ENCODE data around the gene CBL. TPM values are rescaled to one million over a fixed set of nuclear protein-coding genes. Genes with fewer than 3 reads are reported as not detected.

CBL gene
- total RNA-seq, 1 experiment from 2014 or later = 45.6 TPM

DNA sequence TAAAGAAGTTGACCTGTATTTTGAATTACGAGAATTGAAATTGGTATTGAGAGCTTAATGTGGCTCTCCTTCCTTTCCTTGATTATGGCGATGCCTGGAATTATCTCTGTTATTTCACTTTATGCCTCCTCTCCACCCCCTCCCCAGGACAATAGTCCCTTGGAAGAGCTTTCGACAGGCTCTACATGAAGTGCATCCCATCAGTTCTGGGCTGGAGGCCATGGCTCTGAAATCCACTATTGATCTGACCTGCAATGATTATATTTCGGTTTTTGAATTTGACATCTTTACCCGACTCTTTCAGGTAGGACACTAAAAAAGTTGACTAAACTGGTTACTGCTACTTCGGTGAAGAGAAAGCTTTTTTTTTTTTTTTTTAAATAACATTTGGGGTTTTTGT is 67.6 kb downstream of the CBL start (continued):
- TF ChIP-seq, protein P1, sequence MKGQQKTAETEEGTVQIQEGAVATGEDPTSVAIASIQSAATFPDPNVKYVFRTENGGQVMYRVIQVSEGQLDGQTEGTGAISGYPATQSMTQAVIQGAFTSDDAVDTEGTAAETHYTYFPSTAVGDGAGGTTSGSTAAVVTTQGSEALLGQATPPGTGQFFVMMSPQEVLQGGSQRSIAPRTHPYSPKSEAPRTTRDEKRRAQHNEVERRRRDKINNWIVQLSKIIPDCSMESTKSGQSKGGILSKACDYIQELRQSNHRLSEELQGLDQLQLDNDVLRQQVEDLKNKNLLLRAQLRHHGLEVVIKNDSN (CRISPR knock-in tag; IDR thresholded peaks at IDR 0.05) = no peak
- TF ChIP-seq, protein P2, sequence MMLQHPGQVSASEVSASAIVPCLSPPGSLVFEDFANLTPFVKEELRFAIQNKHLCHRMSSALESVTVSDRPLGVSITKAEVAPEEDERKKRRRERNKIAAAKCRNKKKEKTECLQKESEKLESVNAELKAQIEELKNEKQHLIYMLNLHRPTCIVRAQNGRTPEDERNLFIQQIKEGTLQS (CRISPR knock-in tag; conservative IDR thresholded peaks at IDR 0.05) = no peak
- TF ChIP-seq ZNF416 (CRISPR knock-in tag; IDR thresholded peaks at IDR 0.05) = no peak
- TF ChIP-seq GABPB1 (CRISPR knock-in tag; IDR thresholded peaks at IDR 0.05) = no peak
- TF ChIP-seq ZNF121 (CRISPR knock-in tag; IDR thresholded peaks at IDR 0.05) = no peak
- no peak for TF ChIP-seq ZNF396 (CRISPR knock-in tag; IDR thresholded peaks at IDR 0.05; ENCODE audit: borderline replicate concordance)
- TF ChIP-seq, protein P3, sequence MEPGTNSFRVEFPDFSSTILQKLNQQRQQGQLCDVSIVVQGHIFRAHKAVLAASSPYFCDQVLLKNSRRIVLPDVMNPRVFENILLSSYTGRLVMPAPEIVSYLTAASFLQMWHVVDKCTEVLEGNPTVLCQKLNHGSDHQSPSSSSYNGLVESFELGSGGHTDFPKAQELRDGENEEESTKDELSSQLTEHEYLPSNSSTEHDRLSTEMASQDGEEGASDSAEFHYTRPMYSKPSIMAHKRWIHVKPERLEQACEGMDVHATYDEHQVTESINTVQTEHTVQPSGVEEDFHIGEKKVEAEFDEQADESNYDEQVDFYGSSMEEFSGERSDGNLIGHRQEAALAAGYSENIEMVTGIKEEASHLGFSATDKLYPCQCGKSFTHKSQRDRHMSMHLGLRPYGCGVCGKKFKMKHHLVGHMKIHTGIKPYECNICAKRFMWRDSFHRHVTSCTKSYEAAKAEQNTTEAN (CRISPR knock-in tag; IDR thresholded peaks at IDR 0.05) = no peak
- TF ChIP-seq KAT7 (CRISPR knock-in tag; IDR thresholded peaks at IDR 0.05; ENCODE audit: borderline replicate concordance) = no peak
- TF ChIP-seq ZNF317 (CRISPR knock-in tag; IDR thresholded peaks at IDR 0.05; ENCODE audit: borderline replicate concordance, low read depth) = no peak
- TF ChIP-seq, protein P4, sequence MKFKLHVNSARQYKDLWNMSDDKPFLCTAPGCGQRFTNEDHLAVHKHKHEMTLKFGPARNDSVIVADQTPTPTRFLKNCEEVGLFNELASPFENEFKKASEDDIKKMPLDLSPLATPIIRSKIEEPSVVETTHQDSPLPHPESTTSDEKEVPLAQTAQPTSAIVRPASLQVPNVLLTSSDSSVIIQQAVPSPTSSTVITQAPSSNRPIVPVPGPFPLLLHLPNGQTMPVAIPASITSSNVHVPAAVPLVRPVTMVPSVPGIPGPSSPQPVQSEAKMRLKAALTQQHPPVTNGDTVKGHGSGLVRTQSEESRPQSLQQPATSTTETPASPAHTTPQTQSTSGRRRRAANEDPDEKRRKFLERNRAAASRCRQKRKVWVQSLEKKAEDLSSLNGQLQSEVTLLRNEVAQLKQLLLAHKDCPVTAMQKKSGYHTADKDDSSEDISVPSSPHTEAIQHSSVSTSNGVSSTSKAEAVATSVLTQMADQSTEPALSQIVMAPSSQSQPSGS (CRISPR knock-in tag; IDR thresholded peaks at IDR 0.05; ENCODE audit: borderline replicate concordance, low read depth) = no peak
- no peak for TF ChIP-seq JUN (CRISPR knock-in tag; IDR thresholded peaks at IDR 0.05)
- TF ChIP-seq, protein P5, sequence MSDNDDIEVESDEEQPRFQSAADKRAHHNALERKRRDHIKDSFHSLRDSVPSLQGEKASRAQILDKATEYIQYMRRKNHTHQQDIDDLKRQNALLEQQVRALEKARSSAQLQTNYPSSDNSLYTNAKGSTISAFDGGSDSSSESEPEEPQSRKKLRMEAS (CRISPR knock-in tag; IDR thresholded peaks at IDR 0.05) = no peak

DNA sequence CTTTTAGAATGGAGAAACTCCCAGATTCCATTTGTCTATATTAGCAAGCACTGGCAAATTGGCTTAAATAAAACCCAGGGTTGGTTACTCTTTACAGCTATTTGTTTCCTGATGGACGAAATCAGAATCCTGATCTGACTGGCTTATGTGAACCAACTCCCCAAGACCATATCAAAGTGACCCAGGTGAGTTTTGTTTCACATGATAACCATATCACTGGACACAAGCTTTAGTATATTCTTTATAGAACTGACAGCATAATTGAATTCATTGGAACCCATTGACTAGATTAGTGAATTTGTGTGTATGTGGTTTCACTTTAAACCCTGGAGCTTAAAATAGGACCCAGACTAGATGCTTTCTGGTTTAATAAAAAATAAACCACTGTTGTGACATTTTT is 71.5 kb downstream of the CBL start:
- TF ChIP-seq, protein P6, sequence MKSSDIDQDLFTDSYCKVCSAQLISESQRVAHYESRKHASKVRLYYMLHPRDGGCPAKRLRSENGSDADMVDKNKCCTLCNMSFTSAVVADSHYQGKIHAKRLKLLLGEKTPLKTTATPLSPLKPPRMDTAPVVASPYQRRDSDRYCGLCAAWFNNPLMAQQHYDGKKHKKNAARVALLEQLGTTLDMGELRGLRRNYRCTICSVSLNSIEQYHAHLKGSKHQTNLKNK (CRISPR knock-in tag; IDR thresholded peaks at IDR 0.05) = no peak
- TF ChIP-seq MYBL2 (CRISPR knock-in tag; IDR thresholded peaks at IDR 0.05) = no peak
- no peak for TF ChIP-seq ETV6 (CRISPR knock-in tag; IDR thresholded peaks at IDR 0.05)
- TF ChIP-seq ZNF263 (CRISPR knock-in tag; IDR thresholded peaks at IDR 0.05; ENCODE audit: low read depth) = no peak
- TF ChIP-seq ZNF423 (CRISPR knock-in tag; IDR thresholded peaks at IDR 0.05) = no peak
- TF ChIP-seq TEAD4 (CRISPR knock-in tag; IDR thresholded peaks at IDR 0.05) = no peak
- TF ChIP-seq GRHL2 (CRISPR knock-in tag; IDR thresholded peaks at IDR 0.05; ENCODE audit: insufficient replicate concordance, severe bottlenecking) = no peak
- TF ChIP-seq, protein P7, sequence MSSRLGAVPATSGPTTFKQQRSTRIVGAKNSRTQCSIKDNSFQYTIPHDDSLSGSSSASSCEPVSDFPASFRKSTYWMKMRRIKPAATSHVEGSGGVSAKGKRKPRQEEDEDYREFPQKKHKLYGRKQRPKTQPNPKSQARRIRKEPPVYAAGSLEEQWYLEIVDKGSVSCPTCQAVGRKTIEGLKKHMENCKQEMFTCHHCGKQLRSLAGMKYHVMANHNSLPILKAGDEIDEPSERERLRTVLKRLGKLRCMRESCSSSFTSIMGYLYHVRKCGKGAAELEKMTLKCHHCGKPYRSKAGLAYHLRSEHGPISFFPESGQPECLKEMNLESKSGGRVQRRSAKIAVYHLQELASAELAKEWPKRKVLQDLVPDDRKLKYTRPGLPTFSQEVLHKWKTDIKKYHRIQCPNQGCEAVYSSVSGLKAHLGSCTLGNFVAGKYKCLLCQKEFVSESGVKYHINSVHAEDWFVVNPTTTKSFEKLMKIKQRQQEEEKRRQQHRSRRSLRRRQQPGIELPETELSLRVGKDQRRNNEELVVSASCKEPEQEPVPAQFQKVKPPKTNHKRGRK (CRISPR knock-in tag; IDR thresholded peaks at IDR 0.05; ENCODE audit: borderline replicate concordance) = no peak
- H3K4me1 Mint-ChIP-seq = no peaks in the 10 kb centered on the region
- H3K27me3 Mint-ChIP-seq (ENCODE audit: low read depth) = no peaks in the 10 kb centered on the region
- no peaks in the 10 kb centered on the region for H3K9me3 Mint-ChIP-seq
- no peak overlapping the region for H3K27ac Mint-ChIP-seq
- no peak overlapping the region for H3K4me3 Mint-ChIP-seq
- ATAC-seq = no peak
- CTCF ChIA-PET = no interaction called here
- no peak for DNase-seq (ENCODE audit: low spot score)
- peaks cover 46% of the 10 kb centered on the region for H3K36me3 Mint-ChIP-seq
- POLR2A ChIA-PET = no interaction called here
